T-cell (primary cell): Measurements from ENCODE around the gene PWP1. TPM values are rescaled to one million over a fixed set of nuclear protein-coding genes. Genes with fewer than 3 reads are reported as not detected.

Experiments
- ATAC-seq, 4 experiments: fragments of 200-7000 bp in 3 of 4; fragments of 150-1000 bp in 1 of 4; cut with Tn5 transposase; replicated peaks in 1 of 4; 1 replicate in 3 of 4; 2 replicates in 1 of 4; pipeline ENCODE4 v1.10.0; 2021; ENCODE audit warnings: moderate library complexity in 3 of 4, mild to moderate bottlenecking in 2 of 4, moderate number of reproducible peaks in 1 of 4
- CTCF ChIA-PET, 2 donors: fragments of 300-600 bp; sonication (Branson Sonifier 250); formaldehyde crosslinking; loops; one replicate each; lab custom pipeline; 2022; ENCODE audit warnings: antibody characterized with exemption in 2 of 2; lab: Charles Lee
- POLR2A ChIA-PET, 2 donors: fragments of 300-600 bp; sonication (Branson Sonifier 250); formaldehyde crosslinking; loops; one replicate each; lab custom pipeline; 2022; ENCODE audit warnings: antibody characterized with exemption in 2 of 2; lab: Charles Lee
- DNase-seq, 35 experiments: peaks; one replicate each; pipeline versions ENCODE4 v3.0.0 to v3.0.0-alpha.2; 2013 to 2023
- H3K27ac ChIP-seq: one replicate; pipeline ENCODE4 v1.5.1; 2013; ENCODE audit warnings: low read length
- H3K27me3 ChIP-seq, 2 experiments: replicated peaks in 1 of 2; 1 replicate in 1 of 2; 2 replicates in 1 of 2; pipeline versions ENCODE4 v1.6.1 to v1.7.0; 2013; ENCODE audit warnings: low read length in 1 of 2, mixed read lengths in 1 of 2; ENCODE audit not compliant: control insufficient read depth in 2 of 2, insufficient read depth in 2 of 2; ENCODE audit errors: extremely low read depth in 1 of 2
- H3K36me3 ChIP-seq, 2 donors: 1 replicate in 1 of 2; 2 replicates in 1 of 2; pipeline versions ENCODE4 v1.6.1 to v1.7.0; 2013; ENCODE audit warnings: low read length in 1 of 2; ENCODE audit not compliant: control insufficient read depth in 2 of 2, insufficient read depth in 1 of 2; ENCODE audit errors: extremely low read depth in 1 of 2
- H3K4me1 ChIP-seq, 2 experiments: 1 replicate in 1 of 2; 2 replicates in 1 of 2; pipeline versions ENCODE4 v1.6.1 to v1.7.0; 2013; ENCODE audit warnings: low read length in 2 of 2, mixed read lengths in 1 of 2; ENCODE audit not compliant: insufficient read depth in 2 of 2, control insufficient read depth in 1 of 2; ENCODE audit errors: extremely low read depth in 1 of 2
- H3K4me3 ChIP-seq, 2 donors: 1 replicate in 1 of 2; 2 replicates in 1 of 2; pipeline versions ENCODE4 v1.5.1 to v1.7.0; 2013; ENCODE audit warnings: mild to moderate bottlenecking in 2 of 2, low read length in 1 of 2, moderate library complexity in 1 of 2; ENCODE audit not compliant: control insufficient read depth in 1 of 2; ENCODE audit errors: extremely low read depth in 1 of 2
- H3K9me3 ChIP-seq: 2 replicates; pipeline ENCODE4 v1.7.0; 2013
- H3K27ac Mint-ChIP-seq, 2 donors: one replicate each; pipeline ENCODE4 v1.8.0; 2020 to 2021; ENCODE audit warnings: mild to moderate bottlenecking in 2 of 2, mixed read lengths in 2 of 2
- H3K27me3 Mint-ChIP-seq, 2 donors: one replicate each; pipeline ENCODE4 v1.8.0; 2021 to 2022; ENCODE audit warnings: mixed read lengths in 2 of 2
- H3K36me3 Mint-ChIP-seq: one replicate; pipeline ENCODE4 v1.8.0; 2021; ENCODE audit warnings: mixed read lengths
- H3K4me1 Mint-ChIP-seq, 3 donors: one replicate each; pipeline ENCODE4 v1.8.0; 2020 to 2022; ENCODE audit warnings: mixed read lengths in 3 of 3, mild to moderate bottlenecking in 1 of 3
- H3K4me3 Mint-ChIP-seq, 3 donors: one replicate each; pipeline ENCODE4 v1.8.0; 2020 to 2022; ENCODE audit warnings: mild to moderate bottlenecking in 3 of 3, mixed read lengths in 3 of 3, moderate library complexity in 3 of 3
- H3K9me3 Mint-ChIP-seq, 3 donors: one replicate each; pipeline ENCODE4 v1.8.0; 2020 to 2022; ENCODE audit warnings: mixed read lengths in 3 of 3
- whole genome bisulfite sequencing: methylation state at CpG from one replicate; pipeline ENCODE4 v1.1.5; 2013; ENCODE audit warnings: missing lambda C conversion rate; ENCODE audit not compliant: insufficient coverage; 5-methylcytosine and 5-hydroxymethylcytosine counted together
- total RNA-seq, 35 experiments: library from RNA in 6 of 35; stranded (reverse) in 6 of 35; fragments of 120-200 nt in 1 of 35; gene quantifications; one replicate each; pipeline versions ENCODE4 v1.2.1 to v1.2.4 and lab custom pipeline; 2013 to 2026

PWP1 gene
- total RNA-seq, result 10 to 100 TPM; 22.1 to 36.9 (median 28.5) TPM
- total RNA-seq (2013), result 31.0 TPM
- 38.9 to 177 (median 58.3) reads per million in 29 experiments for total RNA-seq (lab: John Stamatoyannopoulos, UW)

DNA sequence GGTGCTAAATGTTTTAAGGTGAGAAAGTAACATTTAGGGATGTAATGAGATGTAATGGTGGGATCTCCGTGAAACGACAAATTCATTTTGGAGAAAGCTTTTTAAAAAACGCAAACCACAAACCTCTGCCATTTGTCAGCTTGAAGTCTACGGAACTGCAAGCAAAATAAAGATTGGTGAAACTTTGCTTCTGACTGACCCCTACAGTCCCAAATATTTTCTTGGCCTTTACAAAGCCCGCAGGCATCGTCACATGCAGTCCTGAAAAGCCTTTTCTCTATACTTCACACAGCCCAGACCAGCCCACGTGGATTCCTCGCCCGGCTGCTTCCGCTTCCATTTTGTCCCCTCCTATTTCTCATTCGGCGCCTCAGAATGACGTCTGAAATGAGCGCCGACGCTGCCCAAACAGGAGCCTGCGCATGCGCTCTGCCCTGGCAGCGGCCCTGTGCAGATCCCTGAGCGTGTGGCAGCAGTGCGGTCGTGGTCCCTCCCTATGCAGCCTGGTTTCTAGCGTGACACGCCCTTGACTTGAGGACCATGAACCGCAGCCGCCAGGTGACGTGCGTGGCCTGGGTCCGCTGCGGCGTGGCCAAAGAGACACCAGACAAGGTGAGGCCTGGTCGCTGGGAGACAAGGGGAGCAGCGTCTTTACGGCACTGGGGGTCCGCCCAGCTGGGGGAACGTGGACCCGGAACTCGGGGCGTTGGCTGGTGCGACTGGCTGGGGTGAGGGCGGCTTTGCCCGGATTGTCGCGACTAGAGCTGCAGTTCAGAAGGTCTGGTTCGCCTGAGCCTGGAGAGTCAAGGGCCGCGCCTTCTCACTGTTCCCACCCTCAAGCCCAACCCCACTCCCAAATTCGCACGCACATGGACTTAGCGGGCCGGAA is at the start of gene PWP1:
TSS of gene PWP1 (plus strand) at position 440 of the 889 bp plus-strand sequence. CDS start at position 541, 101 bp downstream.
- Mint-ChIP-seq H3K36me3 (peaks cover 19% of the 10 kb centered on the region), H3K27ac (peak within 1 kb of the TSS; percentile 96 to 98), H3K4me1 (peaks cover 31 to 37% (median 36%) of the 10 kb centered on the region in 3 donors), H3K9me3 (no peaks in the 10 kb centered on the region), H3K4me3 (peak within 1 kb of the TSS; percentile 91 to 98 (median 97)), H3K27me3 (no peaks in the 10 kb centered on the region)
- peak within 1 kb of the TSS; percentile 86 to 89 for H3K4me3 ChIP-seq
- peak; percentile 89 to 91 (median 90) for ATAC-seq
- peak within 1 kb of the TSS; percentile 63 for H3K27ac ChIP-seq
- ChIA-PET POLR2A (interaction anchor here (0.6 to 0.7 kb wide), 3 partner anchors 311 to 1059 kb away, joined by 4 to 7 read pairs (median 6); no protein-coding TSS in a partner anchor), CTCF (interaction anchor here in 1 of 2 donors (0.6 to 1.4 kb wide), 2 partner anchors 10 to 15 kb away, joined by 4 read pairs; no protein-coding TSS in a partner anchor)
- peaks cover 3 to 26% of the 10 kb centered on the region in 2 donors for H3K36me3 ChIP-seq
- no peaks in the 10 kb centered on the region for H3K27me3 ChIP-seq
- DNase-seq, result peak; percentile 89 to 99 (median 93)
- no peaks in the 10 kb centered on the region for H3K9me3 ChIP-seq
- peaks cover 7 to 19% of the 10 kb centered on the region in 2 experiments for H3K4me1 ChIP-seq
- WGBS, result 0% methylated on average over 40 of the region's 51 CpGs

DNA sequence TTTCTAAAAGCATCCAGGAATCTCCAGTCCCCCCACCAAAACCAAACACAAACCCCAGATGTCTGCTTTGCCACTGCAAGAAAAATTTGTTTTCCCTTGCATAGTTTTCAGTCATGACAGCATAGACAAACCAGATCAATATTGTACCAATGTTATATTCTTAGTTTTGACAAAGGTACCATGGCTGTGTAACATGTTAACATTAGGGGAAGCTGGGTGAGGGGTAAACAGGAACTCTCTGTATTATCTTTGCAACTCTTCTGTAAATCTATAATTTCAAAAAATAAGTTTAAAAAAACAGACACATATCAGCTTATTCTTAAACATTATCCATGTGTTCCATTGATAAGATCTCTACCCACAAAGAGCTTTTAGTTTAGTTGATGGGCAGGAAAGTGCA is 44.4 kb upstream of the PWP1 start:
- DNase-seq, result no peak
- Histone ChIP-seq H3K4me1 (no peaks in the 10 kb centered on the region), H3K27ac (no peak overlapping the region), H3K36me3 (peaks cover 9 to 10% of the 10 kb centered on the region in 2 donors), H3K27me3 (peaks cover 0 to 2% of the 10 kb centered on the region in 2 experiments), H3K9me3 (no peaks in the 10 kb centered on the region), H3K4me3 (no peak overlapping the region)
- Mint-ChIP-seq H3K36me3 (peaks cover 40% of the 10 kb centered on the region), H3K27me3 (no peaks in the 10 kb centered on the region), H3K9me3 (no peaks in the 10 kb centered on the region), H3K4me1 (no peaks in the 10 kb centered on the region), H3K4me3 (no peak overlapping the region), H3K27ac (no peak overlapping the region)
- no peak for ATAC-seq
- CTCF ChIA-PET, result no interaction called here
- POLR2A ChIA-PET, result no interaction called here

DNA sequence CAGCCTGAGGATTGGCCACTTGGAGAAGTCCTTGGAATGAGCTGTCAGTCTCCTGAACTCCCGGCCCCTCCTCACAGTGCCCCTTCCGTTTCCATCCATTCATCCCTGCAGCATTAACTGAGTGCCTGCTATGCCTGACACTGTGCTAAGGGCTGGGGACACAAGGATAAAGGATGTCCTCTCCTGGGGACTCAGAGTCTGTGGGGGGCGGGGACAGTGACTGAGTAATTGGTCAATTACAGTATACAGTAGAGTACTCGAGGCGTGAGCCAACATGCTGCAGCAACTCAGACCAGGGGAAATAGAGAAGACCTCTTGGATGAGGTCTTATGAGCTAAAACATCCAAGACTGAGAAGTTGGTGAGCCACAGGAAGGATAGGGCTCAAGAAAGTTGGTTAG is 43.4 kb upstream of the PWP1 start:
- no CpG with 5 or more reads among the region's 5 CpGs for WGBS
- H3K27ac Mint-ChIP-seq, result no peak overlapping the region
- no peaks in the 10 kb centered on the region for H3K9me3 ChIP-seq
- no peaks in the 10 kb centered on the region for H3K9me3 Mint-ChIP-seq
- POLR2A ChIA-PET, result no interaction called here
- H3K27ac ChIP-seq, result no peak overlapping the region
- CTCF ChIA-PET, result interaction anchor here in 1 of 2 donors (0.6 kb wide), 1 partner anchor 553 kb away, joined by 3 read pairs; no protein-coding TSS in a partner anchor
- no peaks in the 10 kb centered on the region for H3K4me1 ChIP-seq
- peaks cover 0 to 2% of the 10 kb centered on the region in 2 experiments for H3K27me3 ChIP-seq
- H3K36me3 ChIP-seq, result peaks cover 8 to 9% of the 10 kb centered on the region in 2 donors
- peaks cover 44% of the 10 kb centered on the region for H3K36me3 Mint-ChIP-seq
- DNase-seq, result no peak
- H3K4me3 Mint-ChIP-seq, result no peak overlapping the region
- H3K4me1 Mint-ChIP-seq, result no peaks in the 10 kb centered on the region
- no peak overlapping the region for H3K4me3 ChIP-seq
- H3K27me3 Mint-ChIP-seq, result no peaks in the 10 kb centered on the region
- no peak for ATAC-seq

DNA sequence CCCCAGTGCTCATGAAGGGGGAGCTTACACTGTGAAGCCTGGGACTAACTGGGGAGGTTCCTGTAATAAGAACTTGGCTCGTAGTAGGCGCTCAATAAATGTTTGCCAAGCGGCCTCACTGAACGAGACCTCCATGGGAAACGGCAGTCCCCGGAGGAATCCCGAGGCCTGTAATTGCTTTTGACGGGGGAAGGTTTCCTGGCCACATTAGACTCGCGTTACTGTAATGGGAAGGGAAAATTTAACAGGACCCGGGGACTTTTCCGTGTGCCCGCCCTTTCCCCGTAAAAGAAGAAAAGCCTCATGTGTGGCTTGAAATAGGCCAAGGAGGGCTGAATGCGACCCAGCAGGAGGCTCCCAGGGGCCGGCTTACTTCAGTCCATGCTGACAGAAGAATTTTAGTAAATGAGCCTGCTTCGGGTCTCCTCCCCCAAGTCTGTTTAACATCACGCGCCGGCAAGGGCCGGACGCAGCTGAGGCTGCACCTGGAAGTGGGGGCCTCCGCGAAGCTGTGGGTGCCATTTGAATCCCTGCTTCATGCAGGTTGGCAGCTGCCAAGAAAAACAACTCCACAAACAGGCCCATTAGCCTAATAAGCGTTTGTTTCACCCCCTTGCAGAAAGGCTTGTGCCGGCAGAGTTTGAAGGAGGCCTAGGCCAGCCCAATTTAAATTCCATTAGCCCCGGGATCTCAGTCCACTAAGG is 39.8 kb upstream of the PWP1 start:
- DNase-seq (no peak), ATAC-seq (no peak)
- no peak overlapping the region for H3K4me3 ChIP-seq
- H3K4me1 ChIP-seq, result no peaks in the 10 kb centered on the region
- CTCF ChIA-PET, result interaction anchor here in 1 of 2 donors (0.5 kb wide), 1 partner anchor 30 kb away, joined by 6 read pairs; no protein-coding TSS in a partner anchor
- H3K36me3 ChIP-seq, result peaks cover 9 to 13% of the 10 kb centered on the region in 2 donors
- H3K27ac Mint-ChIP-seq, result no peak overlapping the region
- peaks cover 29% of the 10 kb centered on the region for H3K36me3 Mint-ChIP-seq
- H3K27me3 ChIP-seq, result no peaks in the 10 kb centered on the region
- 96% methylated on average over 26 of the region's 27 CpGs for WGBS
- H3K4me3 Mint-ChIP-seq, result no peak overlapping the region
- no peak overlapping the region for H3K27ac ChIP-seq
- no peaks in the 10 kb centered on the region for H3K4me1 Mint-ChIP-seq
- POLR2A ChIA-PET, result no interaction called here
- H3K9me3 Mint-ChIP-seq, result no peaks in the 10 kb centered on the region
- H3K9me3 ChIP-seq, result no peaks in the 10 kb centered on the region
- H3K27me3 Mint-ChIP-seq, result no peaks in the 10 kb centered on the region

DNA sequence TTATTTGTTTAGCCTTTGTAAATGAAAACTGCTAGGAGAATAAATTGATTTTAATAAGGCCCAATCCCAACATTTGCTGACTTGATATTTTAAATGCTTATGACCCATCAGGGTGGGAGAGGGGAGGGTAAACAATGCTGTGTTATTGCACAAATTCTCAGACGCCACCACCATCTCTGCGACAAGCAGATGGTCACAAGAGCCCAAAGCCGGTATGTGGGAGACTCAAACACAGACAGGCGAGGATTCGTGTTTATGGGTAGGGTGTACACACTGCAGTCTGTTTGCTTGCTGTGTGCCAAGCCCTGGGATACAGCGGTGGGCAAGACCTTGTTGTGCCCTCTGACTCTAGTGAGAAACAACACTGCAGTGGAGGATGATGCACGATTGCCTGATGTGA is 39.2 kb upstream of the PWP1 start:
- Histone ChIP-seq H3K4me3 (no peak overlapping the region), H3K9me3 (no peaks in the 10 kb centered on the region), H3K27ac (no peak overlapping the region), H3K4me1 (no peaks in the 10 kb centered on the region), H3K36me3 (peaks cover 8 to 12% of the 10 kb centered on the region in 2 donors), H3K27me3 (no peaks in the 10 kb centered on the region)
- ChIA-PET CTCF (no interaction called here), POLR2A (no interaction called here)
- Mint-ChIP-seq H3K9me3 (no peaks in the 10 kb centered on the region), H3K27me3 (no peaks in the 10 kb centered on the region), H3K4me3 (no peak overlapping the region), H3K36me3 (peaks cover 22% of the 10 kb centered on the region), H3K4me1 (no peaks in the 10 kb centered on the region), H3K27ac (no peak overlapping the region)
- no peak for ATAC-seq
- 97% methylated on average over 7 of the region's 7 CpGs for WGBS
- DNase-seq, result no peak

DNA sequence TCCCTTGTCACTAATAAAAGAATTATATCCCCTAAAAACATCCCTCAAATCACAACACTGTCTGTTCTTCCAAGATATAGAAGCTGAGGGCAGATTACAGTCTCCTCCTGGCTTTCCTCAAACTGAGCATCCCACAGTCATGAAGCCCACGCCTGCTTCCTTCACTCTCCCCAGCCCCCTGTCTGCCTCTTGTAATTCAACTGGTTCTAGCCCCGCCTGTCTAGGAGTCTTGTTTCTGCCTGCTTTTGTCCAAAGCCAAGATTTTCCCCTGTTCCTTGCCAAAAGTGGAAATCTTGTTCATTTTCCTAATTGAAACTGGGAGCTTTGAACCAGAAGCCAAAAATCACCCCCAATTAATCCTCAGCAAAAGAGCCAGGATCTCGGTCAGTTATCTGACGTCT is 35.9 kb upstream of the PWP1 start:
- peaks cover 0 to 20% of the 10 kb centered on the region in 2 donors for H3K36me3 ChIP-seq
- ChIA-PET POLR2A (no interaction called here), CTCF (no interaction called here)
- Mint-ChIP-seq H3K36me3 (peaks cover 12% of the 10 kb centered on the region), H3K27me3 (no peaks in the 10 kb centered on the region), H3K4me3 (no peak overlapping the region), H3K9me3 (no peaks in the 10 kb centered on the region), H3K4me1 (peaks cover 0 to 6% (median 0%) of the 10 kb centered on the region in 3 donors), H3K27ac (no peak overlapping the region)
- no peaks in the 10 kb centered on the region for H3K4me1 ChIP-seq
- WGBS, result 92% methylated on average over 4 of the region's 4 CpGs
- H3K27ac ChIP-seq, result no peak overlapping the region
- no peak overlapping the region for H3K4me3 ChIP-seq
- no peaks in the 10 kb centered on the region for H3K9me3 ChIP-seq
- ATAC-seq (no peak), DNase-seq (no peak)
- H3K27me3 ChIP-seq, result no peaks in the 10 kb centered on the region
